LNCAP (cell line): ENCODE results near the gene HP1BP3.

Experiments
- TF ChIP-seq, protein P1 (sequence below): fragments of 450-650 bp; IDR thresholded peaks from 2 replicates; pipeline ENCODE4 v1.5.1; 2017; ENCODE audit warnings: mild to moderate bottlenecking

Gene HP1BP3

DNA sequence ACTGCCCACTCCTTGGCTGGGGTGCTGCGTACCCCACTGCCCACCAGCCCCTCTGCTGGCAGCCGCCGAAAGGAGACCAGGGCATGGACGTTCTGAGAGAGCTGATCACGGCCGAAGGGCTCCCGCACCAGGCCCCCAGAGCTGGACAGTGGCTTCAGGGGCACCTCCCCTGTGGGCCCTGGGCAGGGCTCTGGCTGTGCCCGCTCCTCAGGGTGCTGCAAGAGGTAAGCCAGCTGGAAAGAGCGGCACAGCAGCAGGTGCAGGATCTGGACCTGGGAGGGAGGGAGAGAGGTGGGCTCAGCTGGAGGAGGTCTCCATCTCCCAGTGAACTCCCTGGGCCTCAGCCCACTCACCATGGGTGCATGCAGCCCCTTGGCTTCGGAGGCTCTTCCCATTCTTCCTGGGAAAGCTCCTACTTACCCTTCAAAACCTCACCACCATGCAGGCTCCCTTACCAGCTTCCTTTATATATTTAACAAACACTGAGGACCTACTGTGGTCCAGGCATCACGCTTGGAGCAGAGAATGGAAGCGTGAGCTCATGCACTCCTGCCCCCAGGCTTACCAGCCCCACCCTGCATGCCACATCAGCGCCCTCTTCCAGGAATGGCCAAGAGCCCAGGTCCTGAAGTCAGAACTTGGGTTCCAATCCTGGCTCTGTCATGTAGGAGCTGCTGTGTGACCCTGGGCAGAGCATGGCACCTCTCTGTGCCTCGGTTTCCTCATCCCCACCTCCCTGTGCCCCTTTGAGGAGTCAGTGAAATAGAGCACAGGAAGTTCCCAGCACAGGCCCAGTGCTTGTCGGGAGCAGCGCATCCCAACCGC lies 62.5 kb downstream of the HP1BP3 start:
- TF ChIP-seq, protein P1, sequence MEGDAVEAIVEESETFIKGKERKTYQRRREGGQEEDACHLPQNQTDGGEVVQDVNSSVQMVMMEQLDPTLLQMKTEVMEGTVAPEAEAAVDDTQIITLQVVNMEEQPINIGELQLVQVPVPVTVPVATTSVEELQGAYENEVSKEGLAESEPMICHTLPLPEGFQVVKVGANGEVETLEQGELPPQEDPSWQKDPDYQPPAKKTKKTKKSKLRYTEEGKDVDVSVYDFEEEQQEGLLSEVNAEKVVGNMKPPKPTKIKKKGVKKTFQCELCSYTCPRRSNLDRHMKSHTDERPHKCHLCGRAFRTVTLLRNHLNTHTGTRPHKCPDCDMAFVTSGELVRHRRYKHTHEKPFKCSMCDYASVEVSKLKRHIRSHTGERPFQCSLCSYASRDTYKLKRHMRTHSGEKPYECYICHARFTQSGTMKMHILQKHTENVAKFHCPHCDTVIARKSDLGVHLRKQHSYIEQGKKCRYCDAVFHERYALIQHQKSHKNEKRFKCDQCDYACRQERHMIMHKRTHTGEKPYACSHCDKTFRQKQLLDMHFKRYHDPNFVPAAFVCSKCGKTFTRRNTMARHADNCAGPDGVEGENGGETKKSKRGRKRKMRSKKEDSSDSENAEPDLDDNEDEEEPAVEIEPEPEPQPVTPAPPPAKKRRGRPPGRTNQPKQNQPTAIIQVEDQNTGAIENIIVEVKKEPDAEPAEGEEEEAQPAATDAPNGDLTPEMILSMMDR, result no peak

DNA sequence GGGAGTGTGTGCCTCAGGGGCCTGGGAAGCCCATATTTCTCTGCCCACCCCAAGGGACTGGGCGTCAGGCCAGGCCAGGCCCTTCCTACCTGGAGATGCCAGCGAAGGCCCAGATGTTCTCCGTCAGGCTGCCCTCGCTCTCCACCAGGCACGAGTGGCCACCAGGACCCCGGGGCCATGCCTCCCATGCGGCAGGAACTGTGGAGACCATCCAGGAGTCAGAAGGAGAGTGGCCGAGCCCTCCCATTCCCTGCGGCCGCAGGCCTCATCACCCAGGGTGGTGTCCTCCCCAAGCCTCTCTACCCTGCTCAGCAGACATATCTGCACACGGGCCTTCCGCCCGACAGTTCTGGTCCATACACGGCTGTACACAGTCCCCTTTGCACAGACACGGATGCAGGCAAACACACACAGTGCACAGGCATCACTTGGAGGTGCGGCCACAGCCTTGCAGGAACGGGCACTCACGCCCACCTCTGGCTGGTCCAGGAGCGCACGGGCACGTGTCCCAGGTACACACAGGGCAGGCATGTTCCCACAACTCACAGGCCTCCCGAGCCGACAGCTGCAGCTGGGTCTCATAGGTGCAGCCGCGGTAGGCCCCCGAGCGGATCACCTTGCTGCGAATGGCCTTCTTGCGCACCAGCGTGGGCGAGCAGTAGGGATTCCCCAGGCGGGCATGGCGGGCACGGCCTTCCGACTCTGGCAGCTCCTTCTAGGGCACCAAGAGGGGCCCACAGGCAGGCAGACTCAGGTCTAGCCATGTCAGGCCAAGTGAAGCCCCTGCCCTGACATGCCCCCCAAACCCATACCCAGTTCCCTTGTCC lies 63.4 kb downstream of the HP1BP3 start:
- TF ChIP-seq, protein P1, result no peak

DNA sequence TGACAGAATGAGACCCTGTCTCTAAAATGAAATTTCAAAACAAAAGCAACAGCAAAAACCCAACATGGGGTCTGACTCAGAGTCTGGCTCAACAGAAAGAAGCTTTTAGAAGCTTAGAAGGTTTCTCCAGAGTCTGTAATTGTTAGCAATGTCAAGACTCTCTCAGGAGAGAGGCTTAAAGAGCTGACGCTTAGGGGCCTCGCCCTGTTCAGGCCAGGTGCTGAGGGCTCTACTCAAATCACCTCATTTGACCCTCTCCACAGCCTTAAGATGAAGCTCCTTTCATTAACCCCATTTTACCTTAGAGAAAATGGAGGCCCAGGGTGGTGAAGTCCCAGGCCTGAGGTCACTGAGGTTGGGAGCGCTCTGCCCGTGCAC lies 64.0 kb downstream of the HP1BP3 start:
- TF ChIP-seq, protein P1, result no peak

DNA sequence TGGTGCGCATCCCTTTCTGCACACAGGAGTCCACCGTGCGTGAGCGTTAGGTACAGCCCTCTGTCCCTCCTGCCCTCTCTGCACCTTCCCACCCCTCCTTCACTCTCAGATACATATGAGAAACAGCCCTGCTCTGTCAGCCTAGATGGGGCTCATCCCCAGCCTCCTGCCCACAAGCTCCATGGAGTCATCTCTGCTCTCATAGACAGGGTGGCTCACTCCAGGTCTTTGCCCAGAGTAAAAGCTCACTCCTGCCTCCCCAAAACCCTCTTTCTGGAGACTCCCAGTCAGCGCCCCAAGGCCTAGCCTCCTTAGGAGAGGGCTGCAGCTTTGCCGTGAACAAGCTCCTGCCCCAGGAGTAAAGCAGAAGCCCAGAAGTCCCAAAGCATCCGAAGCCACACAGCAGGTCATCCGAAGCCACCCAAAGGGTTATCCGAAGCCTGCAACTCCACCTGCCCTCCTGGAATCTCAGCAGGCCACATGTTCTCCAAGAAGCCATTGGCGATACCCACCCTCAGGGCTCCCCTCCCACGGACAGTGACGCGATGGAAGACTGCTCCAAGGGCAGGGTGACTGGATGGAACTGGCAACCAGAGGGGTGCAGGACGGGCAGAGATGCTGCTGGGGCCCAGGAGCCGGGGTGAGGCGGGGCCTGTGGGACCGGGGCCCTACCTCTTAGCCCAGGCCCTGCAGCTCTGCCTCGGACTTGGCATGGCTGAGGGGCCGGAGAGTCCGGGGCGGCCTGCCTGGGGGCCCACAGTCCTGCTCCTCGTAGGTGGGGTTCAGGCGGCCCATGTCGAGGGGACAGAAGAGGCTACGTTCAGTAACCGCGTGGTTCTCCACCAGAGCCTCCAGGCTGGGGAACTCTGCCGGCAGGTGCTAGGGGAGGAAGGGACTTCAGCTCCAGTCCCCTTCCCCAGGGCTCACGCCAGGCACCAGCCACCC lies 65.7 kb downstream of the HP1BP3 start:
- TF ChIP-seq, protein P1, result no peak

DNA sequence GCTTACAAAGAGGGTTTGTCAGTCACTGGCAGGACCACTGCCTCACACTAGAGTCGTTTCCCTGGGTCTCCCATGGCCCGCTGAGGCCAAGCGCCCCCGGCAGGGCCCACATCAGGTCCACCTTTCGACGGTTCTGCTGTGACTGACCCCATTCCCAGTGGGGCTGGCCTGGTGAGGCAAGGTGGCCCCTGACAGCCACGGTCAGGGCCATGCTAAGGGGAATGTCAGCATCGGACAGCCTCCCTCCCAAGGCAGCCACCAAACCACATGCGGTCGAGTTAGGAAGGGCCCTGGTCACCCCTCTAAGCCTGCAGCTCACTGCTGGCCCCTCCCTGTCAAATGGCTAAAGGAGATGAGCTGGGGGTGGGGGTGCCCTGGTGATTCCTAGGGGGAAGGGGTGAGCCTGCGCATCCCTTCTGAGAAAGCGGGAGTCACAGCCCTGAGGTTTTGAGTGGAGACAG lies 66.4 kb downstream of the HP1BP3 start:
- TF ChIP-seq, protein P1, result no peak

DNA sequence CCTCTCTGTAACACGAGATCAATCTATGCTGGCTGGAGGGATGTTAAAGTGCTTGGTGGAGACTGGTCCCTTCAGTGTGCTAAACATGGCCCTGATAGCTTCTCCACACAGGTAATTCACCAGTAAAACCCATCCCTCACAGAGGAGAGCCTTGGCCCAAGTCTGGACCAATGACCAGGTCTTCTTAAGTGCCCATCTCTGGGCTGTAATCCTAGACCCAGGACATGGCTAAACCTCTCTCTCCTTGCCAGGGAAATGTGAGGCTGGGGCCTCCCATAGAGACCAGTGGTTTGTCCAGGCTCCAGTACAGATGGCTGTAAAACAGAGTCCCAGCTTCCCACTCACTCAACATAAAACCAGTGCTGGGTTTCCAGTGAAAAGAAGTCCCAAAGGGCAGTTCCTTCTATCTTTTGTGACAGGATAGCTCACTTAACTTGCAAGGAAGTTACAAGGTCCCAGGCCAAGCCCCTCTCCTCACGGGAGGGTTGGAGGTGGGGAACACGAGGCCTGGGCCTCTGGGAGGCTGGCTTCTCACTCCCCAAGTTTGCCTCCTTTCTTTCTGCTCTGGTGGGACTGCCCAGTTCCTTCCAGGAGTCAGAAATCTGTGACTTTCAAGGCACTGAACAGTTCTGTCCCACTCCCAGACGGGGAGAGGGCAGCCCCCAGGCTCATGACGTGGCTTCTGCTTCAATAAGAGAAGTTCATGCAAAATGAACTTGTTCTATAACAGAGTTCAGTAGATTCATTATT lies 67.1 kb downstream of the HP1BP3 start:
- TF ChIP-seq, protein P1, result no peak
